OCI-LY1 (cell line): ENCODE data around the gene CDC37.

Experiments used
- H2AFZ ChIP-seq: fragments of 200-600 bp; sonication (generic), shearing (Covaris generic); 2 replicates; pipeline ENCODE4 v1.6.0; 2014; ENCODE audit warnings: antibody characterized with exemption, mild to moderate bottlenecking, low read length
- H3F3A ChIP-seq: fragments of 200-600 bp; sonication (generic), shearing (Covaris generic); 2 replicates; pipeline ENCODE4 v1.6.0; 2014; ENCODE audit warnings: mild to moderate bottlenecking, antibody characterized with exemption, low read length, moderate library complexity; ENCODE audit not compliant: insufficient read depth
- H3K27ac ChIP-seq: fragments of 200-600 bp; sonication (generic); 2 replicates; pipeline ENCODE4 v1.5.1; 2014; ENCODE audit warnings: low read length, mixed run types, mild to moderate bottlenecking, low read depth; ENCODE audit not compliant: poor library complexity, severe bottlenecking
- H3K27me3 ChIP-seq: fragments of 200-600 bp; sonication (generic); 2 replicates; pipeline ENCODE4 v1.6.0; 2014; ENCODE audit warnings: antibody characterized with exemption, mild to moderate bottlenecking, low read length, moderate library complexity; ENCODE audit not compliant: insufficient read depth
- H3K36me3 ChIP-seq: fragments of 200-600 bp; sonication (generic); 2 replicates; pipeline ENCODE4 v1.6.1; 2014; ENCODE audit warnings: mild to moderate bottlenecking, antibody characterized with exemption, low read length, moderate library complexity, mixed read lengths; ENCODE audit not compliant: insufficient read depth
- H3K4me1 ChIP-seq: fragments of 200-600 bp; sonication (generic); 2 replicates; pipeline ENCODE4 v1.5.1; 2014; ENCODE audit warnings: mild to moderate bottlenecking, low read length, moderate library complexity; ENCODE audit not compliant: insufficient read depth, severe bottlenecking
- H3K4me2 ChIP-seq: fragments of 200-600 bp; sonication (generic), shearing (Covaris generic); 2 replicates; pipeline ENCODE4 v1.6.1; 2014; ENCODE audit warnings: low read length
- H3K4me3 ChIP-seq: fragments of 200-600 bp; sonication (generic); 2 replicates; pipeline ENCODE4 v1.5.1; 2014; ENCODE audit warnings: low read length, low read depth, mild to moderate bottlenecking, mixed read lengths; ENCODE audit not compliant: poor library complexity, severe bottlenecking
- H3K79me2 ChIP-seq: fragments of 200-600 bp; shearing (Covaris generic); 2 replicates; pipeline ENCODE4 v1.6.1; 2016; ENCODE audit warnings: mixed run types, low read length, mixed read lengths; ENCODE audit not compliant: insufficient read depth
- H3K9ac ChIP-seq: fragments of 200-600 bp; sonication (generic), shearing (Covaris generic); 2 replicates; pipeline ENCODE4 v1.6.1; 2014; ENCODE audit warnings: mild to moderate bottlenecking, low read length, mixed read lengths
- H3K9me2 ChIP-seq: fragments of 200-600 bp; sonication (generic), shearing (Covaris generic); 2 replicates; pipeline ENCODE4 v1.6.1; 2014; ENCODE audit warnings: low read depth, mild to moderate bottlenecking, low read length, mixed read lengths
- H3K9me3 ChIP-seq: fragments of 200-600 bp; shearing (Covaris generic); 2 replicates; pipeline ENCODE4 v1.6.1; 2014; ENCODE audit warnings: low read length, mixed read lengths
- H4K20me1 ChIP-seq: fragments of 200-600 bp; sonication (generic), shearing (Covaris generic); 2 replicates; pipeline ENCODE4 v1.6.0; 2016; ENCODE audit warnings: mild to moderate bottlenecking, low read length; ENCODE audit not compliant: insufficient read depth
- EZH2 ChIP-seq: fragments of 200-600 bp; sonication (generic), shearing (Covaris generic); IDR thresholded peaks from 2 replicates; pipeline ENCODE4 v1.8.0; 2017; ENCODE audit warnings: borderline replicate concordance, mixed run types, mild to moderate bottlenecking, antibody characterized with exemption, low read length, moderate library complexity, mixed read lengths
- TF ChIP-seq, protein P1 (sequence below): fragments of 200-600 bp; sonication (generic), shearing (Covaris generic); IDR thresholded peaks from 2 replicates; pipeline ENCODE4 v1.5.1; 2017; ENCODE audit warnings: mild to moderate bottlenecking, antibody characterized with exemption, low read length, moderate library complexity, mixed read lengths

Gene CDC37

GRCh38 chr19:10418485-10419199, 15.3 kb upstream of the CDC37 start:
- Histone ChIP-seq H3K27ac (no peak overlapping the region), H3K9me3 (no peaks in the 10 kb centered on the region), H3K27me3 (peaks cover 3% of the 10 kb centered on the region; the same call in 1 of the 2 replicates), H4K20me1 (no peaks in the 10 kb centered on the region), H3K4me1 (peaks cover 24% of the 10 kb centered on the region), H3K79me2 (no peaks in the 10 kb centered on the region), H3K9me2 (no peaks in the 10 kb centered on the region), H3F3A (no peaks in the 10 kb centered on the region), H3K4me2 (peak overlapping the region; percentile 56), H3K4me3 (peak overlapping the region; percentile 52), H3K36me3 (no peaks in the 10 kb centered on the region), H2AFZ (no peak overlapping the region), H3K9ac (no peak overlapping the region; the same call in 1 of the 2 replicates)
- TF ChIP-seq EZH2: no peak
- TF ChIP-seq, protein P1, sequence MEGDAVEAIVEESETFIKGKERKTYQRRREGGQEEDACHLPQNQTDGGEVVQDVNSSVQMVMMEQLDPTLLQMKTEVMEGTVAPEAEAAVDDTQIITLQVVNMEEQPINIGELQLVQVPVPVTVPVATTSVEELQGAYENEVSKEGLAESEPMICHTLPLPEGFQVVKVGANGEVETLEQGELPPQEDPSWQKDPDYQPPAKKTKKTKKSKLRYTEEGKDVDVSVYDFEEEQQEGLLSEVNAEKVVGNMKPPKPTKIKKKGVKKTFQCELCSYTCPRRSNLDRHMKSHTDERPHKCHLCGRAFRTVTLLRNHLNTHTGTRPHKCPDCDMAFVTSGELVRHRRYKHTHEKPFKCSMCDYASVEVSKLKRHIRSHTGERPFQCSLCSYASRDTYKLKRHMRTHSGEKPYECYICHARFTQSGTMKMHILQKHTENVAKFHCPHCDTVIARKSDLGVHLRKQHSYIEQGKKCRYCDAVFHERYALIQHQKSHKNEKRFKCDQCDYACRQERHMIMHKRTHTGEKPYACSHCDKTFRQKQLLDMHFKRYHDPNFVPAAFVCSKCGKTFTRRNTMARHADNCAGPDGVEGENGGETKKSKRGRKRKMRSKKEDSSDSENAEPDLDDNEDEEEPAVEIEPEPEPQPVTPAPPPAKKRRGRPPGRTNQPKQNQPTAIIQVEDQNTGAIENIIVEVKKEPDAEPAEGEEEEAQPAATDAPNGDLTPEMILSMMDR: no peak

DNA sequence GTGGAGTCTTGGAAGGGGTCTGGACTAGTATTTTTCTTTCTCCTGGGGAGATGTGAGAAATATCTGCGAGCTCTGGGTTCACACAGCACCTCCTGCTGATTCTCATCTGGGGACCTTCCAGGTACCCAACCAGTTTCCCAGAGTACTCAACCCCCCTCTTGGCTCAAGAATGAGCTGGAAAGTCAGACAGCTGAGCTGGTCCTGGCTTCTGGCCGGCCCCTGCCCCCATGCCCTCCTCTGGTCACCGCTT, 14.8 kb upstream of the CDC37 start:
- Histone ChIP-seq H3K27me3 (no peaks in the 10 kb centered on the region), H3F3A (no peaks in the 10 kb centered on the region), H2AFZ (no peak overlapping the region), H3K9ac (no peak overlapping the region), H3K4me1 (peaks cover 28% of the 10 kb centered on the region), H3K9me3 (no peaks in the 10 kb centered on the region), H4K20me1 (no peaks in the 10 kb centered on the region), H3K4me2 (0 out of 2 replicates have a peak overlapping the region, but pooled peaks have one; percentile 56), H3K79me2 (no peaks in the 10 kb centered on the region), H3K27ac (no peak overlapping the region), H3K4me3 (no peak overlapping the region), H3K9me2 (no peaks in the 10 kb centered on the region), H3K36me3 (no peaks in the 10 kb centered on the region)
- TF ChIP-seq EZH2: no peak
- TF ChIP-seq, protein P1: no peak

GRCh38 chr19:10417541-10418234, 14.3 kb upstream of the CDC37 start:
- TF ChIP-seq, protein P1: no peak
- TF ChIP-seq EZH2: no peak
- Histone ChIP-seq H3K79me2 (no peaks in the 10 kb centered on the region), H3K27ac (no peak overlapping the region), H3K27me3 (no peaks in the 10 kb centered on the region), H4K20me1 (no peaks in the 10 kb centered on the region), H3K9me3 (no peaks in the 10 kb centered on the region), H3K9ac (no peak overlapping the region), H2AFZ (no peak overlapping the region), H3K36me3 (no peaks in the 10 kb centered on the region), H3K9me2 (no peaks in the 10 kb centered on the region), H3K4me3 (no peak overlapping the region), H3K4me1 (peaks cover 33% of the 10 kb centered on the region), H3K4me2 (0 out of 2 replicates have a peak overlapping the region, but pooled peaks have one; percentile 56), H3F3A (no peaks in the 10 kb centered on the region)
